Neural crest cell (in vitro differentiated cells): ENCODE measurements around the gene GPR32. TPM values are rescaled to one million over a fixed set of nuclear protein-coding genes. Genes with fewer than 3 reads are reported as not detected.
"Not testable (repeated sequence)": the region's sequence is repeated elsewhere in the genome, so short reads cannot be mapped to it uniquely, and the experiment has no call there.

ENCODE experiments used
- DNase-seq: peaks from one replicate; pipeline ENCODE4 v3.0.0; 2021; ENCODE audit warnings: low read depth, mixed read lengths, low spot score
- H3K27ac Mint-ChIP-seq: one replicate; pipeline ENCODE4 v1.8.0; 2021; ENCODE audit warnings: mild to moderate bottlenecking, mixed read lengths; ENCODE audit not compliant: unreplicated experiment
- H3K27me3 Mint-ChIP-seq: 2 replicates; pipeline ENCODE4 v1.8.0; 2021; ENCODE audit warnings: low read depth, mild to moderate bottlenecking, mixed read lengths
- H3K36me3 Mint-ChIP-seq: 2 replicates; pipeline ENCODE4 v1.8.0; 2021; ENCODE audit warnings: low read depth, mild to moderate bottlenecking, mixed read lengths
- H3K4me1 Mint-ChIP-seq: 2 replicates; pipeline ENCODE4 v1.8.0; 2021; ENCODE audit warnings: mixed read lengths
- H3K4me3 Mint-ChIP-seq: one replicate; pipeline ENCODE4 v1.8.0; 2021; ENCODE audit warnings: mild to moderate bottlenecking, mixed read lengths
- H3K9me3 Mint-ChIP-seq: 2 replicates; pipeline ENCODE4 v1.8.0; 2021; ENCODE audit warnings: mixed read lengths
- total RNA-seq: library from RNA; stranded (reverse); gene quantifications from 2 replicates; pipeline ENCODE4 v1.2.1, GENCODE V29; 2021
- TF ChIP-seq, protein P1 (sequence below): fragments of 200-600 bp; sonication (generic); conservative IDR thresholded peaks from 2 replicates; pipeline ENCODE4 v1.5.0; 2021; ENCODE audit warnings: antibody characterized with exemption, mild to moderate bottlenecking

GPR32 gene
- total RNA-seq, 1 donor from 2014 or later, result not detected

DNA sequence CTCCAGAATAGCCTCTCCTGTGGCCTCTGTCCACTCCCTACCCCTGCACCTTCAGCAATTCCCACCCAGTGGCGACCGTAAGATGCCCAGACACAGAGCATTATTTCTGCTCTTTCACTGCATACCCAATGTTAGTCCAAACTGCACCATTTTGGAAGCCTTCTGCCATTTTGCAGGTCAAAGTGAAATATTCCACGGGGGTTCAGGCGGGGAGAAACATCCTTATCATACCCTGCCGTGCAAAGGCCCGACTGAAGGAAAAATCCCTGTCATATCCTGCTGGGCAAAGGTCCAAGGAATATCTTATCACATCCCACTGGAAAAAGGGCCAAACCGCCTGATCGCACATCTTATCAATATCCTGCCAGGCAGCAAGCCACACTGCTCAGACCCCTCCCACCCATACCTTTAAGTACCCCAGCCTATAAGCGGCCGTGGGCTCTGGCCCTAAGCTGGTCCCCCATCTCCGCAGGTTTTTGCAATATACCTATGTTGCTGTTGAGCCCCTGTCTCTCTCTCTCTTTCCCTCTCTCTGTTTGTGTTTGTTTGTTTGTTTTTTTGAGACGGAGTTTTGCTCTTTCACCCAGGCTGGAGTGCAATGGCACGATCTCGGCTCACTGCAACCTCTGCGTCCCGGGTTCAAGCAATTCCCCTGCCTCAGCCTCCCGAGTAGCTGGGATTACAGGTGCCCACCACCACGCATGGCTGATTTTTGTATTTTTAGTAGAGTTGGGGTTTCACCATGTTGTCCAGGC, 28.9 kb upstream of the GPR32 start:
- Mint-ChIP-seq H3K27me3 (peaks cover 54% of the 10 kb centered on the region), H3K9me3 (no peaks in the 10 kb centered on the region), H3K27ac (no peak overlapping the region), H3K4me1 (peaks cover 4% of the 10 kb centered on the region), H3K36me3 (no peaks in the 10 kb centered on the region), H3K4me3 (no peak overlapping the region)
- TF ChIP-seq, protein P1, sequence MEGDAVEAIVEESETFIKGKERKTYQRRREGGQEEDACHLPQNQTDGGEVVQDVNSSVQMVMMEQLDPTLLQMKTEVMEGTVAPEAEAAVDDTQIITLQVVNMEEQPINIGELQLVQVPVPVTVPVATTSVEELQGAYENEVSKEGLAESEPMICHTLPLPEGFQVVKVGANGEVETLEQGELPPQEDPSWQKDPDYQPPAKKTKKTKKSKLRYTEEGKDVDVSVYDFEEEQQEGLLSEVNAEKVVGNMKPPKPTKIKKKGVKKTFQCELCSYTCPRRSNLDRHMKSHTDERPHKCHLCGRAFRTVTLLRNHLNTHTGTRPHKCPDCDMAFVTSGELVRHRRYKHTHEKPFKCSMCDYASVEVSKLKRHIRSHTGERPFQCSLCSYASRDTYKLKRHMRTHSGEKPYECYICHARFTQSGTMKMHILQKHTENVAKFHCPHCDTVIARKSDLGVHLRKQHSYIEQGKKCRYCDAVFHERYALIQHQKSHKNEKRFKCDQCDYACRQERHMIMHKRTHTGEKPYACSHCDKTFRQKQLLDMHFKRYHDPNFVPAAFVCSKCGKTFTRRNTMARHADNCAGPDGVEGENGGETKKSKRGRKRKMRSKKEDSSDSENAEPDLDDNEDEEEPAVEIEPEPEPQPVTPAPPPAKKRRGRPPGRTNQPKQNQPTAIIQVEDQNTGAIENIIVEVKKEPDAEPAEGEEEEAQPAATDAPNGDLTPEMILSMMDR, result no peak
- no peak for DNase-seq

DNA sequence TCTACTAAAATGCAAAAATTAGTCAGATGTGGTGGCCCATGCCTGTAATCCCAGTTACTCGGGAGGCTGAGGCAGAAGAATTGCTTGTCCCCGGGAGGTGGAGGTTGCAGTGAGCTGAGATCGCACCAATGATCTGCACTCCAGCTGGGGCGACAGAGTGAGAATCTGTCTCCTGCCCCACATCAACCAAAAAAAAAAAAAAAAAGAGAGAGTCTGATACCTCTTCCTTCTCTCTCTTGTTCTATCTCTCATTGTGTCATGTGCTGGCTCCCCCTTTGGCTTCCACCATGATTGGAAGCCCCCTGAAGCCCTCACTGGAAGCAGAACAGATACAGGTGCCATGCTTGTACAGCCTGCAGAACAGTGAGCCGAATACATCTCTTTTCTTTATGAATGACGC, 26.7 kb upstream of the GPR32 start:
- H3K9me3 Mint-ChIP-seq, result no peaks in the 10 kb centered on the region
- no peak for DNase-seq
- peaks cover 37% of the 10 kb centered on the region for H3K27me3 Mint-ChIP-seq
- no peak overlapping the region for H3K4me3 Mint-ChIP-seq
- peaks cover 4% of the 10 kb centered on the region for H3K4me1 Mint-ChIP-seq
- H3K36me3 Mint-ChIP-seq, result no peaks in the 10 kb centered on the region
- no peak overlapping the region for H3K27ac Mint-ChIP-seq
- TF ChIP-seq, protein P1, result no peak

DNA sequence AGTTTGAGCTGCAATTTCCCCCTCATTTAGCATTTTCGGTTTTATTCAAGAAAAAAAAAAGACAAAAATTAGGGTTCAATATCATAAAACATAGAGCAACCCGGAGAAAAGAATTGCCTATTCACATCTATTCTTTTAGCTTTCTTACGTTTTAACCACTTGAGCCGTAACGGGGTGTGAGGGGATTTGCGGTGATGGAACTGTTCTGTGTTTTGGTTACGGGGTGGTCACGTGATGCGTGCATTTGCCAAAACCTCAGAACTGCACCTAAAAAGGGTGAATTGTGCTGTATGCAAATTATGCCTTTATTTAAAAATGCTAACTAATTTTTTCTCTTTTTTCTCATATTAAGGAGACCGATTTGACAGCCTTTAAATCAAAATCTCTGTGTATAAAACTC, 25.0 kb upstream of the GPR32 start:
- no peak for DNase-seq
- H3K27me3 Mint-ChIP-seq, result peaks cover 21% of the 10 kb centered on the region
- TF ChIP-seq, protein P1, result no peak
- H3K4me3 Mint-ChIP-seq, result no peak overlapping the region
- no peaks in the 10 kb centered on the region for H3K4me1 Mint-ChIP-seq
- no peak overlapping the region for H3K27ac Mint-ChIP-seq
- H3K36me3 Mint-ChIP-seq, result no peaks in the 10 kb centered on the region
- H3K9me3 Mint-ChIP-seq, result no peaks in the 10 kb centered on the region

DNA sequence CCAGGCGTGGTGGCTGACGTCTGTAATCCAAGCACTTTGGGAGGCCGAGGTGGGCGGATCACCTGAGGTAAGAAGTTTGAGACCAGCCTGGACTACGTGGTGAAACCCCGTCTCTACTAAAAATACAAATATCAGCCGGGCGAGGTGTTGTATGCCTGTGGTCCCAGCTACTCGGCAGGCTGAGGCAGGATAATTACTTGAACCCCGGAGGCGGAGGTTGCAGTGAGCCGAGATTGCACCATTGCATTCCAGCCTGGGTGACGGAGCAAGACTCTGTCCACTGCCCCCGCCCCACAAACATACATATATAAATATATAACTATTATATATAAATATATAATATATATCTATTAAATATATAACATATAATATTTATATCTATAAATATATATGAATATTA, 23.1 kb upstream of the GPR32 start:
- not testable (repeated sequence) for H3K9me3 Mint-ChIP-seq, H3K27me3 Mint-ChIP-seq, H3K4me1 Mint-ChIP-seq, H3K27ac Mint-ChIP-seq, H3K36me3 Mint-ChIP-seq, H3K4me3 Mint-ChIP-seq, DNase-seq

DNA sequence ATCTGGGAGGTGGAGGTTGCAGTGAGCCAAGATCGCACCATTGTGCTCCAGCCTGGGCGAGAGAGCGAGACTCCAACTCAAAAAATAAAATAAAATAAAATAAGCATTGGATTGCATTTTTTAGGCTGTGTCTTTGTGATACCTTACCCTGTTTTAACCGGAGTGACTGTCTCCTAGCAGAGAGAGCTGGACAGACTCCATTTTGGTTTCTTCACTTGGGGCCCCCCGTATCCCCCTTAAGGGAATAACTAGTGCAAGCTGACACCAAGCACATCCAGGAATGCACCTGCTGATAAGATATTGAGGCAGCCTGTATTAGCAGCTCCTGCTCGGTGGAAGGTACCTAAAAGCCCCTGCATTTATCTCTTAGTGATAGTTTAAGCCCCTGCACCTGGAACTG, 20.8 kb upstream of the GPR32 start:
- TF ChIP-seq, protein P1, result no peak
- no peak overlapping the region for H3K4me3 Mint-ChIP-seq
- H3K27me3 Mint-ChIP-seq, result peaks cover 8% of the 10 kb centered on the region
- no peaks in the 10 kb centered on the region for H3K4me1 Mint-ChIP-seq
- H3K36me3 Mint-ChIP-seq, result no peaks in the 10 kb centered on the region
- no peak overlapping the region for H3K27ac Mint-ChIP-seq
- DNase-seq, result no peak
- no peaks in the 10 kb centered on the region for H3K9me3 Mint-ChIP-seq

DNA sequence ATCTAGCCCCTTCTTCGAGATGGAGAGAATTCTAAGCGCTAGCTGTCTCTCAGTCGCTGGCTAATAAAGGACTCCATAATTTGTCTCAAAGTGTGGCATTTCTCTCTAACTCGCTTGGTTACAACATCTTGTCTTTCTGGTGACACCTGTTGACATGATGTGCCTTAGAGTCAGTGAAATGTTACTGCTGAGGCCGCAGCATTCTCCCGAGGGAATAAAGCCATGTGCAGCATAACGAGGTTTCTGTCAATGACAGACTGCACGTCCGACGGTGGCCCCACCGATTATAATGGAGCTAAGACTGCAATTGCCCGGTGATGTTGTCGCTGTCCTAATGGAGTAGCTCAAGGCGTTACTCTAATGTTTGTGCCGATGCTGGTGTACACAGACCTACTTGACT, 20.3 kb upstream of the GPR32 start:
- Mint-ChIP-seq H3K36me3 (no peaks in the 10 kb centered on the region), H3K4me1 (no peaks in the 10 kb centered on the region), H3K4me3 (no peak overlapping the region), H3K9me3 (no peaks in the 10 kb centered on the region), H3K27ac (no peak overlapping the region), H3K27me3 (peaks cover 10% of the 10 kb centered on the region)
- TF ChIP-seq, protein P1, result no peak
- no peak for DNase-seq
